ENCODE results near the gene EIF4E2.

EIF4E2 gene

GRCh38 chr2:232526372-232526941 lies 24.0 kb upstream of the EIF4E2 start:
- TF ChIP-seq CEBPB (IDR thresholded peaks at IDR 0.05) = no peak
- TF ChIP-seq TCF12 (IDR thresholded peaks at IDR 0.05; ENCODE audit: low read depth) = no peak
- no peak for TF ChIP-seq FOXM1 (IDR thresholded peaks at IDR 0.05; ENCODE audit: borderline replicate concordance, low read depth)
- TF ChIP-seq ZBTB7A (IDR thresholded peaks at IDR 0.05; ENCODE audit: low read depth) = no peak

GRCh38 chr2:232527905-232528470 lies 22.5 kb upstream of the EIF4E2 start:
- no peak for TF ChIP-seq CREB1 (IDR thresholded peaks at IDR 0.05; ENCODE audit: low read depth)
- TF ChIP-seq USF1 (IDR thresholded peaks at IDR 0.05) = no peak
- TF ChIP-seq TAF1 (IDR thresholded peaks at IDR 0.05; ENCODE audit: low read depth) = no peak
- TF ChIP-seq REST (IDR thresholded peaks at IDR 0.05; ENCODE audit: low read depth) = no peak
- no peak for TF ChIP-seq TEAD4 (IDR thresholded peaks at IDR 0.05)
- TF ChIP-seq NFIC (IDR thresholded peaks at IDR 0.05) = no peak
- no peak for TF ChIP-seq EGR1 (IDR thresholded peaks at IDR 0.05)
- TF ChIP-seq MAX (IDR thresholded peaks at IDR 0.05) = no peak
- no peak for TF ChIP-seq TCF12 (IDR thresholded peaks at IDR 0.05; ENCODE audit: low read depth)
- TF ChIP-seq EP300 (IDR thresholded peaks at IDR 0.05; ENCODE audit: borderline replicate concordance) = no peak
- TF ChIP-seq ZBTB7A (IDR thresholded peaks at IDR 0.05; ENCODE audit: low read depth) = no peak
- TF ChIP-seq YY1 (IDR thresholded peaks at IDR 0.05; ENCODE audit: low read depth) = no peak
- TF ChIP-seq CEBPB (IDR thresholded peaks at IDR 0.05) = no peak
- no peak for TF ChIP-seq FOXM1 (IDR thresholded peaks at IDR 0.05; ENCODE audit: borderline replicate concordance, low read depth)
- TF ChIP-seq RAD21 (IDR thresholded peaks at IDR 0.05; ENCODE audit: low read depth) = no peak

GRCh38 chr2:232528746-232529460 lies 21.6 kb upstream of the EIF4E2 start:
- TF ChIP-seq CEBPB (IDR thresholded peaks at IDR 0.05) = no peak

- TF ChIP-seq REST (IDR thresholded peaks at IDR 0.05; ENCODE audit: low read depth) (no peak), TEAD4 (IDR thresholded peaks at IDR 0.05) (no peak), YY1 (IDR thresholded peaks at IDR 0.05; ENCODE audit: low read depth) (no peak), NFIC (IDR thresholded peaks at IDR 0.05) (no peak), CEBPB (IDR thresholded peaks at IDR 0.05) (no peak), CREB1 (IDR thresholded peaks at IDR 0.05; ENCODE audit: low read depth) (no peak), RAD21 (IDR thresholded peaks at IDR 0.05; ENCODE audit: low read depth) (no peak), EGR1 (IDR thresholded peaks at IDR 0.05) (no peak), EP300 (IDR thresholded peaks at IDR 0.05; ENCODE audit: borderline replicate concordance) (no peak), USF1 (IDR thresholded peaks at IDR 0.05) (no peak), MAX (IDR thresholded peaks at IDR 0.05) (no peak)
Observed at GRCh38 chr2:232529806-232530547, 20.5 kb upstream of the EIF4E2 start.

GRCh38 chr2:232530626-232531260 lies 19.7 kb upstream of the EIF4E2 start:
- TF ChIP-seq CREB1 (IDR thresholded peaks at IDR 0.05; ENCODE audit: low read depth) (no peak), EGR1 (IDR thresholded peaks at IDR 0.05) (no peak), RAD21 (IDR thresholded peaks at IDR 0.05; ENCODE audit: low read depth) (no peak), ZBTB7A (IDR thresholded peaks at IDR 0.05; ENCODE audit: low read depth) (no peak), USF1 (IDR thresholded peaks at IDR 0.05) (no peak), TAF1 (IDR thresholded peaks at IDR 0.05; ENCODE audit: low read depth) (no peak), CEBPB (IDR thresholded peaks at IDR 0.05) (no peak), REST (IDR thresholded peaks at IDR 0.05; ENCODE audit: low read depth) (no peak), FOXM1 (IDR thresholded peaks at IDR 0.05; ENCODE audit: borderline replicate concordance, low read depth) (no peak), MAX (IDR thresholded peaks at IDR 0.05) (no peak), NFIC (IDR thresholded peaks at IDR 0.05) (no peak), TEAD4 (IDR thresholded peaks at IDR 0.05) (no peak), EP300 (IDR thresholded peaks at IDR 0.05; ENCODE audit: borderline replicate concordance) (no peak), YY1 (IDR thresholded peaks at IDR 0.05; ENCODE audit: low read depth) (no peak), TCF12 (IDR thresholded peaks at IDR 0.05; ENCODE audit: low read depth) (no peak)

All from Ishikawa (cell line).